ENCODE measurements around the gene WSB2.

The WSB2 gene

DNA sequence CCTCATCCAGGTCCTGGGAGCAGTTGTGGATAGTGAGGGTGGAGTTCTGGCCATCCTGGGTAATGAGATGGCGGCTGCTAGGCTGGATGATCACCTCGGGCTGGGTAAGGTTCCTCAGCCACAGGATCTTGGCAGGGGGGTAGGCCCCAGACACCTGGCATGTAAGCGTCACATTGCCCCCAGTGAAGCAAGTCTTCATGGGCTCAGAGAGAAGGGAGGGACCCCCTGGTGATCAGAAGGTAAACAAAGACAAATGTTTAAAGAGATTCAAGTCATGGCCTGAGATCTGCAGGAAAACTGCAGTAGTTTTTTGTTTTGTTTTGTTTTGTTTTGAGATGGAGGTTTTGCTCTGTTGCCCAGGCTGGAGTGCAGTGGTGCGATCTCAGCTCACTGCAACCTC lies 12.8 kb upstream of the WSB2 start:
- no peaks in the 10 kb centered on the region for H3K27me3 Mint-ChIP-seq
- H3K4me1 Mint-ChIP-seq (ENCODE audit: low read depth) = no peaks in the 10 kb centered on the region
- no peak overlapping the region for H3K27ac Mint-ChIP-seq
- peaks cover 2% of the 10 kb centered on the region for H3K36me3 Mint-ChIP-seq
- no peaks in the 10 kb centered on the region for H3K9me3 Mint-ChIP-seq (ENCODE audit: low read depth)
- H3K4me3 Mint-ChIP-seq = no peak overlapping the region

GRCh38 chr12:118070650-118071049 lies 9.7 kb upstream of the WSB2 start:
- Mint-ChIP-seq H3K27ac (no peak overlapping the region), H3K36me3 (no peaks in the 10 kb centered on the region), H3K4me1 (ENCODE audit: low read depth) (peaks cover 4% of the 10 kb centered on the region), H3K4me3 (no peak overlapping the region), H3K27me3 (peaks cover 1% of the 10 kb centered on the region), H3K9me3 (ENCODE audit: low read depth) (no peaks in the 10 kb centered on the region)

DNA sequence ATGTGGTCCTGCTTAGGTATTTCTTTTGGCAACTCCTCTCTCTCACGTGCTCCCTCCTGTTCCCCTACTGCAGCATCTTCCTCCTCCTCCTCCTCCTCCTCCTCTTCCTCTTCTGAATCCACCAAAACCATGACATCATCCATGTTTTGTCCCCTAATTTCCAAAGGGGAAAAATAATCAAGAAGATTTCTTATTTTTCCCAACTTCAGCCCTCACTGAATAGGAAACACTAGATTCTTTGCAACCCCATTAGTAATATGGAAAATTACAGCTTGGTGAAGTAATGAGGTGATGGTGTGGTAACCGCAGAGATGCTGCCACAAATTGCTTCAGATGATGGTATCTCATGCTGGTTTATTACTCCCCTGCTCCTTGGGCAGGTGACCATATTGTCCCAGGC lies 7.5 kb upstream of the WSB2 start:
- Mint-ChIP-seq H3K4me3 (no peak overlapping the region), H3K9me3 (ENCODE audit: low read depth) (no peaks in the 10 kb centered on the region), H3K27me3 (peaks cover 1% of the 10 kb centered on the region), H3K4me1 (ENCODE audit: low read depth) (peaks cover 26% of the 10 kb centered on the region), H3K36me3 (no peaks in the 10 kb centered on the region), H3K27ac (no peak overlapping the region)

GRCh38 chr12:118065380-118065779 lies 4.4 kb upstream of the WSB2 start:
- Mint-ChIP-seq H3K27ac (no peak overlapping the region), H3K4me3 (peak overlapping the region; percentile 39), H3K36me3 (no peaks in the 10 kb centered on the region), H3K9me3 (ENCODE audit: low read depth) (no peaks in the 10 kb centered on the region), H3K27me3 (peaks cover 1% of the 10 kb centered on the region), H3K4me1 (ENCODE audit: low read depth) (peaks cover 35% of the 10 kb centered on the region)

- Mint-ChIP-seq H3K27ac (peak overlapping the region; percentile 10), H3K27me3 (peaks cover 1% of the 10 kb centered on the region), H3K9me3 (ENCODE audit: low read depth) (no peaks in the 10 kb centered on the region), H3K4me3 (peak overlapping the region; percentile 57), H3K36me3 (no peaks in the 10 kb centered on the region), H3K4me1 (ENCODE audit: low read depth) (peaks cover 42% of the 10 kb centered on the region)
Observed at GRCh38 chr12:118064608-118065007, 3.6 kb upstream of the WSB2 start.

GRCh38 chr12:118063576-118064391 lies 2.8 kb upstream of the WSB2 start:
- H3K27ac Mint-ChIP-seq = peak overlapping the region; percentile 19
- H3K4me3 Mint-ChIP-seq = peak overlapping the region; percentile 68
- H3K9me3 Mint-ChIP-seq (ENCODE audit: low read depth) = no peaks in the 10 kb centered on the region
- H3K36me3 Mint-ChIP-seq = no peaks in the 10 kb centered on the region
- H3K4me1 Mint-ChIP-seq (ENCODE audit: low read depth) = peaks cover 51% of the 10 kb centered on the region
- peaks cover 1% of the 10 kb centered on the region for H3K27me3 Mint-ChIP-seq

DNA sequence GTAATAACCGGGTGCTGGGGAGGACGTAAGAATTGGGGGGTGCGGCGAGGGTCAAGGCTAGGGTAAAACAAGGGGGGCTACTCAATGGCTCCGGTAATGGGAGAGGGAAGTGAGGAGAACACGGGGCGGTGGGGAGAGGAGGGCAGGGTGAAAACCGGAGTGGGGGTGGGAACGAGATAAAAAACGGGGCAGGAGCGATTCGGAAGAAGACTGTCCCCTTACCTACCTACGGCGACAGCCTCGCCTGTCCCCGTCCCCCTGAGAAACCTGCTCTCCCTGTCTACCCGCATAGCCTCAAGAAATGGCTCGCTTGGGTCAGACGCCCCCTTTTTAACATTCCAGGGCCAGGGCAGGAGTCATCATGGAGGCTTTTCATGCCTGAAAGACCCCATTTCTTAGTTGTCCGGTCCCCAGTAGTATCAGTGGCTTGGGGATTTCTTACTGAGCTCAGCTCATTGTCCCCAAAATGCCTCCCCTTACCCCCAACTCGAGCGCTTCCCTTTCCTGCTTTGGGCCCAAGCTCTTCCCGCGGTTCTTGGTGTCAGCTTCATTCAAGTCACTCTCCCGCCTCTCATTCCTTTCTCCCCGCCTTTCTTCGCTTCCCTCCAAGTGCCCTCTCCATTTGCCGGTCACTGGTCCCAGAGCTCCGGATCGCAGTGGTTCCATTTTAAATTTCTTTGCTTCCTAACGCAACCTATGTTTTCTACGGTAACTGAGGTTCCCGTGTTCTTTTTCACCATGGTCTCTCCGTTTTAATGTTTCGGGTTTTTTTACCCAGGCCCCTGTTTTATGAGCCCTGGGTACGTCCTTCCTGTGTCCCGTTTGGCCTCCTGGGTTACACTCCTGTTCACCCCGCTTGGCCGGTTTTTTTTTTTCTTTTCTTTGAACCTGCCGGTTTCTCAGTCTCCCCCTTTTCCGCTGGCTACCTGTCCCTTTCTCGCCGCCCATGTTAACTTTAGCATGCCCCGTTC lies 1.2 kb upstream of the WSB2 start:
- Mint-ChIP-seq H3K27ac (peak overlapping the region; percentile 92), H3K4me3 (peak overlapping the region; percentile 98), H3K27me3 (no peaks in the 10 kb centered on the region), H3K4me1 (ENCODE audit: low read depth) (peaks cover 50% of the 10 kb centered on the region), H3K9me3 (ENCODE audit: low read depth) (no peaks in the 10 kb centered on the region), H3K36me3 (no peaks in the 10 kb centered on the region)

DNA sequence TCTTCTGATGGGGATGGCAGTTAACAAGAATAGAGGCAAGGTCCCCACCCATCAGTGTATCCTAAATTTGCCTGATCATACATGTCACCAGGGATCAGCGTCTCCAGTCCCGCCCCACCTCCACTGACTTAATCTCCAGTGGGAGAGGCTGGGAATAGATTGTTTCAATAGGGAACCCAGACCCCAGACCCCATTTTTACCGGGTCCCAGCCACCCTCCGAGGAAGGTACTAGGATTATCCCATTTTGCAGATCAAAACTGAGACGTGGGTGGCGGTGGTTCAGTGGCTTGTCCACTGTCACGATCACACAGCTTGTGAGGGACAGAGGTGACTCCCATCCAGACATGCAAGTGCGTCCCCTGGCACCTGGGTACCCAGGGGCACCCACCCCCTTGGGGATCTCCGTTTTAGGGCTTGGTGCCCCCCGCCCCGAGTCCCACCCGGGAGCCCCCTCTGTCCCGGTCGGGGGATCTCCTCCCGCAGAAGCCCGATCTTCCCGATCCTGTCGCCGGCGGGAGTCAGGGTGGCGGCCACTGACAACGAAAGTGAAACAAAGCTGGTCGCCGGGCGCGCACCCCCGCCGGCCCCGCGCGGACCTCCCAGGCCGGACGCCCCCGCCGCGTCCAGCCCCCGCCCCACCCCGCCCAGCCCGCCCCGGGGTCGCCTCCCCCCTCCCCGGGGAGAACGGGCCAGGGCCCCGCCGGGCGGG lies 523 bp downstream of the WSB2 start:
- Mint-ChIP-seq H3K27me3 (no peaks in the 10 kb centered on the region), H3K36me3 (no peaks in the 10 kb centered on the region), H3K9me3 (ENCODE audit: low read depth) (no peaks in the 10 kb centered on the region), H3K27ac (peak overlapping the region; percentile 94), H3K4me1 (ENCODE audit: low read depth) (peaks cover 53% of the 10 kb centered on the region), H3K4me3 (peak overlapping the region; percentile 88)

GRCh38 chr12:118059341-118060191 lies 1.4 kb downstream of the WSB2 start:
- H3K4me3 Mint-ChIP-seq = peak overlapping the region; percentile 88
- H3K27ac Mint-ChIP-seq = peak overlapping the region; percentile 94
- H3K4me1 Mint-ChIP-seq (ENCODE audit: low read depth) = peaks cover 47% of the 10 kb centered on the region
- H3K27me3 Mint-ChIP-seq = no peaks in the 10 kb centered on the region
- H3K36me3 Mint-ChIP-seq = no peaks in the 10 kb centered on the region
- H3K9me3 Mint-ChIP-seq (ENCODE audit: low read depth) = no peaks in the 10 kb centered on the region

DNA sequence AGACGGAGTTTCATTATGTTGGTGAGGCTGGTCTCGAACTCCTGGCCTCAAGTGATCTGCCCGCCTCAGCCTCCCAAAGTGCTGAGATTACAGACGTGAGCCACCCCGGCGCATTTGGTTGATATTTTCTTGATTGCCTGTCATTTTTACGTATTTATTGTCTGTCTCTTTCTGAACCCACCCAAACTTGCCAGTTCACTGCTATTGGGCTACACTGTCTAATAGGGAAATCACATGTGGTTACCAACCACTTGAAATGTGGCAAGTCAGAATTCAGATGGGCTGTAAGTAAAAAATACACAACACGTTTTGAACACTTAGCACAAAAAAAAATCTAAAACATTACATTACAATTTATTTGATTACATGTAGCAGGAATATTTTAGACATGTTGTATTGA lies 2.1 kb downstream of the WSB2 start:
- peak overlapping the region; percentile 88 for H3K4me3 Mint-ChIP-seq
- peak overlapping the region; percentile 28 for H3K27ac Mint-ChIP-seq
- H3K4me1 Mint-ChIP-seq (ENCODE audit: low read depth) = peaks cover 40% of the 10 kb centered on the region
- H3K36me3 Mint-ChIP-seq = no peaks in the 10 kb centered on the region
- no peaks in the 10 kb centered on the region for H3K27me3 Mint-ChIP-seq
- H3K9me3 Mint-ChIP-seq (ENCODE audit: low read depth) = no peaks in the 10 kb centered on the region

- no peaks in the 10 kb centered on the region for H3K9me3 Mint-ChIP-seq (ENCODE audit: low read depth)
- H3K4me1 Mint-ChIP-seq (ENCODE audit: low read depth) = peaks cover 38% of the 10 kb centered on the region
- no peak overlapping the region for H3K27ac Mint-ChIP-seq
Observed at GRCh38 chr12:118058227-118058626, 2.8 kb downstream of the WSB2 start.

DNA sequence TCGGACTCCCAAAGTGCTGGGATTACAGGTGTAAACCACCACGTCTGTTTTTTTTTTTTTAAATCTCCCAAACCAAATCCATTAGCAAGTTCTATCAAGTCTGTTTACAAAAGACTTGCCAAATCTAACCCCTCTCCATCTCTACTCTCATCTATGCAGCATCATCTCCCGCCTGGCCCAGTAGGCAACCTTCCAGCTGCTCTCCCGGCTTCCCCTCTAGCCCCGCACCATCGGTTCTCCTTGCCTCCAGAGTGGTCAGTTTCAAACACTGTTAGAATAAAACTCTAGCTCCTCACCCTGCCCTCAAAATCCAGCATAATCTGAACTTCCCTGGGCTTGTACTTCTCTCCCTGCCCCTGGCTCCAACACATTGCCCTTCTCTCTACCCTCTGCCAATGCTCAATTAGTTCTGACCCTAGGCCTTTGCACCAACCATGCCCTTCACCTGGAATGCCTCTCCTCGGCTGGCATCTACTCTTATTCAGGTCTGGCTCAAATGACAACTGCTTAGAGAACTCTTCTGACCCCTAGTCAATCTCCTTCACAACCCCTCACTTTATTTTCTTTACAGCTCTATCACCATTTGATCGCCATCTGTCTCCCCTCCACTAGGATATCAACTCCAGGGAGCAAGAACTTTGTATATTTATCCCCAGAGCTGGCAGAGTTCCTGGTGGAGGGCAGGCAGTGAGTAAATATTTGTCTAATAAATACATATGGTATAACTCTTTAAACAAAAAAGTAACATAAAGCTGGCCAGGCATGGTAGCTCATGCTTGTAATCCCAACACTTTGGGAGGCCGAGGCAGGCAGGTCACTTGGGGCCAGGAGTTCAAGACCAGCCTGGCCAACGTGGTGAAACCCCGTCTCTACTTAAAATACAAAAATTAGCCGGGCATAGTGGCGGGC lies 4.9 kb downstream of the WSB2 start:
- Mint-ChIP-seq H3K27me3 (no peaks in the 10 kb centered on the region), H3K27ac (peak overlapping the region; percentile 36), H3K9me3 (ENCODE audit: low read depth) (no peaks in the 10 kb centered on the region), H3K4me1 (ENCODE audit: low read depth) (peaks cover 44% of the 10 kb centered on the region), H3K4me3 (no peak overlapping the region), H3K36me3 (peaks cover 3% of the 10 kb centered on the region)

More at GRCh38 chr12:118058227-118058626, 2.8 kb downstream of the WSB2 start:
- Mint-ChIP-seq H3K36me3 (no peaks in the 10 kb centered on the region), H3K4me3 (no peak overlapping the region), H3K27me3 (no peaks in the 10 kb centered on the region)

- Mint-ChIP-seq H3K4me3 (no peak overlapping the region), H3K4me1 (ENCODE audit: low read depth) (peaks cover 42% of the 10 kb centered on the region), H3K27me3 (no peaks in the 10 kb centered on the region), H3K27ac (peak overlapping the region; percentile 77), H3K36me3 (peaks cover 5% of the 10 kb centered on the region), H3K9me3 (ENCODE audit: low read depth) (no peaks in the 10 kb centered on the region)
Observed at GRCh38 chr12:118055144-118055557, 5.8 kb downstream of the WSB2 start.
